ENCODE measurements around the gene GAL.

Gene GAL

DNA sequence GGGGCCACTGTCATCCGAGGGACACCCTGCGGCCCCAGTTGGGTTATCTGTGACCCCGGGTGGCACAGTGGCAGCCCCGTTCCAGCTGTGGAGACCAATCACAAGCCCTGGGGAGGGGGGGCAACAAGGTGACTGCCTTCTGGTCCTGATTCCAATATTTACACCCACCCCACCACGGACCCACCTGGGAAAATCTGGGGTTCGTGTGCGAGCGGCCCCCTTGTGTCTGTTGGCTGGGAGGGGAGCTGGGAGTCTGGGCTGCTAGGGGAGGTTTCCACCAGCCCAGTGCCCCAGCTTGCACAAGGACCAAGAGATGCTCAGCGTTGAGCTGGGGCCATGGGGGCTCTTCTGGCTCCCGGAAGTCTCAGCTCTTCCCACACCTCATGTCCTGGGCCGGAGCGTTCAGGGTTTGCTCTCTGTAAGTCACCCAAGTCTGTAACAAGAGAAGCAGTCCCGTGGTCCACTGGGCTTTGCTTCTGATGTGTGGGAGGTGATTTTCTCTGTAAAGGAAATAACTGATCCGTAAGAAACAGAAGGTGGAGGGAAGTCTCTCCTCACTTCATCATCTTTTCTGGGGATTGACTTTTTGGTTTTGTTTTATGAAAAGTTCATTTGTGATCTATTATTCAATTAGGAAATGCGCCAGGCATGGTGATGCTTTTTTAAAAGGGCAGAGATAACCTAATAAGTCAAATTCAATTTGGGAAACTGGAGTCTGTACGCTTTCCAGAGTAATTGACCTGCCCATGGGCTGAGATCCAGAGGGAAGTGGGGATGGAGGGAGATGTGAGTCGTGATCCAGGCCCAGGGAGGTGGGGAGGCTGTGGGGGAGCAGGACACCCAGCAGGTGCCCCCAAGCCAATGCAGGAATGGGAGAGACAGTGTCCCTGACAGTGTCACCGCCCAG is 22.4 kb upstream of the GAL start:
- Histone ChIP-seq H4K20me1 (ENCODE audit: insufficient read depth, low read length, poor library complexity, severe bottlenecking) (no peaks in the 10 kb centered on the region), H3K4me3 (ENCODE audit: low read length, poor library complexity, severe bottlenecking) (no peak overlapping the region), H3F3A (ENCODE audit: low read depth) (no peaks in the 10 kb centered on the region), H3K27me3 (ENCODE audit: insufficient read depth, low read length, poor library complexity, severe bottlenecking) (no peaks in the 10 kb centered on the region), H3K9ac (ENCODE audit: low read depth, low read length, poor library complexity, severe bottlenecking) (no peak overlapping the region), H3K4me1 (ENCODE audit: insufficient read depth, low read length, poor library complexity, severe bottlenecking) (no peaks in the 10 kb centered on the region), H3K9me2 (replicated peaks; ENCODE audit: low read depth, low read length) (no peaks in the 10 kb centered on the region), H3K4me2 (ENCODE audit: low read depth, low read length, poor library complexity, severe bottlenecking) (no peak overlapping the region), H3K79me2 (ENCODE audit: insufficient read depth, low read length) (no peaks in the 10 kb centered on the region), H3K36me3 (ENCODE audit: insufficient read depth, low read length) (no peaks in the 10 kb centered on the region), H2AFZ (ENCODE audit: low read length) (no peak overlapping the region), H3K9me3 (ENCODE audit: insufficient read depth, low read depth, low read length) (no peaks in the 10 kb centered on the region; the same call in 1 of the 2 replicates)
- TF ChIP-seq CTCF (conservative IDR thresholded peaks at IDR 0.05; ENCODE audit: low read length), result no peak
- no peak for TF ChIP-seq EZH2phosphoT487 (IDR thresholded peaks at IDR 0.05; ENCODE audit: borderline replicate concordance)

DNA sequence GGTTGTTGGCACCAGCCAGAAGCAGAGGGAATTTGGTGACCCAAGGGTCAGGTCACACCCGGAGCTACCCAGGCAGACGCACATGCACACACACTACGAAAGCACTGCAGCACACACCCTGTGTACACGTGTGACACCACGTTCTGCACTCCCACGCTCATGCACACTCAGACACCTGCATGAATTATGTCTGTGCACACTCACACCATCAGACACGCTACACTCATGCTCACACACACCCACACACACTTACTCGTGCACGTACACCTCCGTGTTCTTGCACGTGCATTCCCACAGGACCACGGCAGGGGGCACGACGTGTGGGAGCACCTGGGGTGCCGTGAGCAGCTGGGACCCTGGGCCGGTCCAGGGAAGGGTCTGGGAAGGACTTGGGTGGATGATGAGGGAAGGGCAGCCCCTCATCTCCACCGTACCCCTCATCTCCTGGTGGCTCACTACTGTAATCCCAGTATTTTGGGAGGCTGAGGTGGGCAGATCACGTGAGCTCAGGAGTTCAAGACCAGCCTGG is 20.8 kb upstream of the GAL start:
- no peaks in the 10 kb centered on the region for H3K36me3 ChIP-seq (ENCODE audit: insufficient read depth, low read length)
- no peak overlapping the region for H3K9ac ChIP-seq (ENCODE audit: low read depth, low read length, poor library complexity, severe bottlenecking)
- TF ChIP-seq EZH2phosphoT487 (IDR thresholded peaks at IDR 0.05; ENCODE audit: borderline replicate concordance) (no peak), CTCF (conservative IDR thresholded peaks at IDR 0.05; ENCODE audit: low read length) (no peak)
- no peak overlapping the region for H3K4me3 ChIP-seq (ENCODE audit: low read length, poor library complexity, severe bottlenecking)
- no peaks in the 10 kb centered on the region for H4K20me1 ChIP-seq (ENCODE audit: insufficient read depth, low read length, poor library complexity, severe bottlenecking)
- no peak overlapping the region for H3K4me2 ChIP-seq (ENCODE audit: low read depth, low read length, poor library complexity, severe bottlenecking)
- H2AFZ ChIP-seq (ENCODE audit: low read length), result no peak overlapping the region
- no peaks in the 10 kb centered on the region for H3K79me2 ChIP-seq (ENCODE audit: insufficient read depth, low read length)
- H3K4me1 ChIP-seq (ENCODE audit: insufficient read depth, low read length, poor library complexity, severe bottlenecking), result no peaks in the 10 kb centered on the region
- no peaks in the 10 kb centered on the region for H3F3A ChIP-seq (ENCODE audit: low read depth)
- H3K9me2 ChIP-seq (replicated peaks; ENCODE audit: low read depth, low read length), result no peaks in the 10 kb centered on the region
- no peaks in the 10 kb centered on the region for H3K27me3 ChIP-seq (ENCODE audit: insufficient read depth, low read length, poor library complexity, severe bottlenecking)
- no peaks in the 10 kb centered on the region; the same call in 1 of the 2 replicates for H3K9me3 ChIP-seq (ENCODE audit: insufficient read depth, low read depth, low read length)

GRCh38 chr11:68664141-68664540 is 20.2 kb upstream of the GAL start:
- Histone ChIP-seq H3F3A (ENCODE audit: low read depth) (no peaks in the 10 kb centered on the region), H3K9me2 (replicated peaks; ENCODE audit: low read depth, low read length) (no peaks in the 10 kb centered on the region), H3K4me1 (ENCODE audit: insufficient read depth, low read length, poor library complexity, severe bottlenecking) (no peaks in the 10 kb centered on the region), H3K4me2 (ENCODE audit: low read depth, low read length, poor library complexity, severe bottlenecking) (no peak overlapping the region), H3K9ac (ENCODE audit: low read depth, low read length, poor library complexity, severe bottlenecking) (no peak overlapping the region), H3K9me3 (ENCODE audit: insufficient read depth, low read depth, low read length) (no peaks in the 10 kb centered on the region; the same call in 1 of the 2 replicates), H4K20me1 (ENCODE audit: insufficient read depth, low read length, poor library complexity, severe bottlenecking) (no peaks in the 10 kb centered on the region), H3K4me3 (ENCODE audit: low read length, poor library complexity, severe bottlenecking) (no peak overlapping the region), H3K79me2 (ENCODE audit: insufficient read depth, low read length) (no peaks in the 10 kb centered on the region), H3K36me3 (ENCODE audit: insufficient read depth, low read length) (no peaks in the 10 kb centered on the region), H3K27me3 (ENCODE audit: insufficient read depth, low read length, poor library complexity, severe bottlenecking) (no peaks in the 10 kb centered on the region), H2AFZ (ENCODE audit: low read length) (no peak overlapping the region)
- TF ChIP-seq CTCF (conservative IDR thresholded peaks at IDR 0.05; ENCODE audit: low read length) (no peak), EZH2phosphoT487 (IDR thresholded peaks at IDR 0.05; ENCODE audit: borderline replicate concordance) (no peak)
